Measurements from ENCODE around the gene DNAAF8. TPM values are rescaled to one million over a fixed set of nuclear protein-coding genes. Genes with fewer than 3 reads are reported as not detected.

The DNAAF8 gene
- 1 to 10 TPM; 1.8 to 3.1 (median 2.1) TPM for polyA plus RNA-seq (ENCODE audit: insufficient read length in 3 of 3)
- long read RNA-seq, donor 1, partial matches to known transcripts: 0 of 1 reads
- long read RNA-seq, donor 1, other reads (novel, unspliced or antisense): 0 of 1 reads
- long read RNA-seq, donor 2: 0 reads
- long read RNA-seq, donor 3: 0 reads
- long read RNA-seq, donor 4, partial matches to known transcripts: 0 of 1 reads
- long read RNA-seq, donor 4, other reads (novel, unspliced or antisense): 0 of 1 reads
- long read RNA-seq, donor 5: 0 reads
- long read RNA-seq, donor 6: 0 reads
- long read RNA-seq, donor 7: 0 reads
- long read RNA-seq, donor 8: 0 reads
- long read RNA-seq, donor 9: 0 reads
- long read RNA-seq, donor 10: 0 reads
- long read RNA-seq, donor 11: 0 reads
- long read RNA-seq, donor 12: 0 reads
- long read RNA-seq, donor 13: 0 reads
- long read RNA-seq, donor 14: 0 reads
- long read RNA-seq, donor 15: 0 reads
- long read RNA-seq, donor 16, partial matches to known transcripts: 39 of 44 reads
- long read RNA-seq, donor 16, other reads (novel, unspliced or antisense): 5 of 44 reads

DNA sequence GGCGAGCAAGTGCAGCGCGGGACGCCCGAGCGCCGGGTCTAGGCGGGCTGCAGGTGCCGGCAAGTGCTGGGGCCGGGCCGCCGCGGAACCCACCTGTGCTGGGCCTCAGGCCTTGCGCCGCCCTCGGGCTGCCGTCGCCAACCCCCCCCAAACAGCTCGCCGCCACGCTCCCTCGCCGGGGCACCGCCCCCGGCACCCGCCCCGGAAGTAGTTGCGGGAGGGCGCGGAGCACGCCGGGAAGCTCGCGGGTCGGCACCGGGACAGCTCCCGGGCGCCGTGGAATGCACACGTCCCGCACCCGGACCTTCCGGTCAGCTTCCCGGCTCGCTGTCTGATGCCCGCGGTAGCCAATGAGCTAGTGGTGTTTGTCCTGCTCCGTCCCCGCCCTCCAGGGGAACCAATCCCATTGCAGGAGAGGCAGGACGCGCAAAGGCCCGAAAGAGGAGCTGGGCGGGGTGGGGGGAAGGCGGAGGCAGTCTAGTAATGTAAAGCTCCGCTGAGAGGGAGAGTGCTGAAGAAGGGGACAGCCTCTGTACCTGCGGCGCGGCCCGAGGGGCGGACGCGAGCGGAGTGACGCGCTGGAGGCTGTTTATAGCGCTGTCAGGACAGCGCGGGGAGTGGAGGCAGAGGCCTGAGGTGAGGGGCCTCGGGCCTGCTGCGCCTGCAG, at the start of gene DNAAF8, which contains the start of gene ANKS3:
TSS of gene DNAAF8 (plus strand) at position 475 of the 667 bp plus-strand sequence. CDS start 1,978 bp downstream, outside the sequence.
TSS of gene ANKS3 (minus strand) at position 209 of the 667 bp plus-strand sequence. CDS start 4,122 bp downstream, outside the sequence.
- peak; percentile 77 to 95 (median 91) for DNase-seq (ENCODE audit: extremely low read depth in 1 of 11, low read depth in 9 of 11, low spot score in 4 of 11)

DNA sequence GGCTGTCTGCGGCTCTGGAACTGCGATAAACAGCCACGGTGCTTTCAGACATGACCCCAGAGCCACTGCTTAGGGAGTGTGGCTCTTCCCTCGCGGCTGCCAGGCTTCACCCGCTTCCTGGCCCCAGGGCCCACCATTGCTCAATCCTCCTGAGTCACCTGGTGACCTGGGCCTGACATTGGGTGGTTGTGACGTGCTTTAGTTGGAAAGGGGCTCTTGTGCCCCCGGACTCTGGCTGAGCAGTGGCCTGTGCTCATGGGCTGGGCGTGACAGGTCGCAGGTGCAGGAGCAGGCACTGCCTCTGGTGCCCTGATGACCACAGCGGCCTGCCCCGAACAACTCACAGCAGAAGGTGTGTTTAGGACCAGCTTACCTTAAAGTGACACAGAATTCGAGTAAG, 49.6 kb upstream of the DNAAF8 start:
- no peak for DNase-seq (ENCODE audit: extremely low read depth in 1 of 11, low read depth in 9 of 11, low spot score in 4 of 11)

DNA sequence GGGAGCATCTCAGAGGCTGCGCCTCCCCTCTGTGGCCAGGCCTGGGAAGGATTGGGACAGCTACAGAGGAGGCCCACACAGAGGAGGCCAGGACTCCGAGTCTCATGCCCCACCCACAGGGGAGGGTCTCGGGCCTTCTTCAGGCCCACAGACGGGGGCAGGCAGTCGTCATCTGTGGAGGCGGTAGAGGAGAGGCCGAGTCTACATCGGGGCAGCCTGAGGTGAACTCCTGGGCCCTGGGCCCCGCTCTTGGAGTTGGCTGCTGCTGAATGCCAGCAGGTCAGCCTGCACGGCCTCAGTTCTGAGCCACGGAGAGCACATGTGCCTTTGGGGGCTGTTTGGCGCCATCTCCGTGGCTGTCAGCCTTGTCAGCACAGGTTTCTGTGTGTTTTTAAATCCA, 49.0 kb upstream of the DNAAF8 start:
- no peak for DNase-seq (ENCODE audit: extremely low read depth in 1 of 11, low read depth in 9 of 11, low spot score in 4 of 11)

DNA sequence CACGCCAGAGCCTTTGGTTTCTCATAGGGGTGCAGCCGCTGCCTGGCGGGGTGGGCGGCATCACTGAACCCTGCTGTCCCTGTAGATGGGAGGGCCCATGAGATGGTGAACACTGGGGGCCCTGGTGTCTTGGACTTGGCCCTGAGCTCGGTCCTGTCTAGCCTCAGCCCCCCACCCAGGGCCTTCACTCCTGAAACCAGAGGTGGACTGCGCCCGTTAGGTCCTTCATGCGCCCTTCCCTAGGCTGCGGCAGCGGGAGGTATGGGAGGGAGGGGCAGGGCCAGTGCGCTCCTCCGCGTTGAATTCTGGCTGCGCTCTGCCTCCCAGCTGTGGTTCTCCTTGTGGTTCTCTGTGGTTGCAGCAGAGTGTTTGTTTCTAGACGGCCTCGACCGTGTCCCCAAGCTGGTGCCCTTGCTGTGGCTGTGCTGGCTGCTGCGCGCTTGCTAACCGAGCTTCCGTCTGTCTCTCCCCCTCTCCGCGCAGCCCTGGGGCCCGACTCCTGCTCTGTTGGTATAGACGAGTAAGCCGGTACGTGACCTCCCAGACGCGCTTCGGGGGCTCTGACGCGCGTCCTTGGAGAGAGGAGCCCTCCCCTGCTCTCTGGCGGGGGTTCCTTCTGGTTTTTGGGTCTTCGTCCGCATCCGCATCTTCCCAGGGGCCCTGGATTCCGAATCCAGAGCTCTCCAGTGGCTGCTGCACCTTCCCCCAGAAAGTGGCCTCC, 48.4 kb upstream of the DNAAF8 start:
- DNase-seq (ENCODE audit: extremely low read depth in 1 of 11, low read depth in 9 of 11, low spot score in 4 of 11): no peak

DNA sequence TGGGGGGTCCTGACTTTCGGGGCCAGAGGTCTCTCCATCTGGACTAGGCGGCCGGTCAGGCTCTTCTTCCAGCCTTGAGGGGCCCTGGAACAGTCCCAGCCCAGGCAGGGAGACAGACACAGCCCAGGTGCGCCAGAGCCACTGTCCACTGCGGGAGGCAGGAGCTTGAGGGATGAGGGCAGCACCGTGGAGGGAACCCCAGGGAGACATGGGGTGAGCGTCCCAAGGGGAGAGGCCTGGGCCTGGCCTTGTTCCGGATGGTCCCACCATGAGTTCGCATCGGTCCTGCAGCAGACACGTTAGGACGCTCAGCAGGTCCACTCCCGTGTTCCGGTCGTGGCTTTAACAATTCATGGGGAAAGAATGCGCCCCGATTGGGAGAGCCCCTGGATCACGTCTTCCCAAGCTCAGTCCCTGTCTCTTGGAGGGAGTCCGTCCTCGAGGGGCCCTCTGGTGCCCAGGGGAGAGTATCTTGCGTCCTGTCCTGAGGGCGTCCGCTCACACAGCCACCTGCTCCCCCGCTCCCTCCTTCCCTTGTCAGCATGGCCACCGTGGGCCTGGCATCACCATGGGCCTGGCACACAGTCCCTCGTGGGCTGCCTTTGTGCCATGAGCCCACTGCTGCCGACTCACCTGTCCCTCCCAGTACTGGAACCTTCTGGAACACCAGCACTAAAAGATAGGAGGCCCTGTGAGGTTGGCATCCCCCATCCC, 47.7 kb upstream of the DNAAF8 start:
- no peak for DNase-seq (ENCODE audit: extremely low read depth in 1 of 11, low read depth in 9 of 11, low spot score in 4 of 11)

DNA sequence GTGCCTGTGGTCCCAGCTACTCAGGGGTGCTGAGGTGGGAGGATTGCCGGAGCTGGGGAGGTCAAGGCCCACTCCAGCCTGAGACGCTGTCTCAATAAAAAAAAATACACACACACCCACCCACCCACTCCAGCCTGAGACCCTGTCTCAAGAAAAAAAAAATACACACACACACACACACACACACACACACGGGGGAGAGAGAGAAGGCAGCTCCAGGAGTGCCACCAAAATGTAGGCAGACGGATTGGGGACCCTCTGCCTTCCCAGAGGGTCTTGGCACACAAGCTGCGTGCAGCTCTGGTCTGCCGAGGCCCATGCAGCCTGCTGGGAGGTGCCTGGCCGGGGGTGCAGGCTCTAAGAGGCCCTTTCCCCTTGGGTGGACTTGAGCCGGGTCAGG, 46.9 kb upstream of the DNAAF8 start:
- no peak for DNase-seq (ENCODE audit: extremely low read depth in 1 of 11, low read depth in 9 of 11, low spot score in 4 of 11)

DNA sequence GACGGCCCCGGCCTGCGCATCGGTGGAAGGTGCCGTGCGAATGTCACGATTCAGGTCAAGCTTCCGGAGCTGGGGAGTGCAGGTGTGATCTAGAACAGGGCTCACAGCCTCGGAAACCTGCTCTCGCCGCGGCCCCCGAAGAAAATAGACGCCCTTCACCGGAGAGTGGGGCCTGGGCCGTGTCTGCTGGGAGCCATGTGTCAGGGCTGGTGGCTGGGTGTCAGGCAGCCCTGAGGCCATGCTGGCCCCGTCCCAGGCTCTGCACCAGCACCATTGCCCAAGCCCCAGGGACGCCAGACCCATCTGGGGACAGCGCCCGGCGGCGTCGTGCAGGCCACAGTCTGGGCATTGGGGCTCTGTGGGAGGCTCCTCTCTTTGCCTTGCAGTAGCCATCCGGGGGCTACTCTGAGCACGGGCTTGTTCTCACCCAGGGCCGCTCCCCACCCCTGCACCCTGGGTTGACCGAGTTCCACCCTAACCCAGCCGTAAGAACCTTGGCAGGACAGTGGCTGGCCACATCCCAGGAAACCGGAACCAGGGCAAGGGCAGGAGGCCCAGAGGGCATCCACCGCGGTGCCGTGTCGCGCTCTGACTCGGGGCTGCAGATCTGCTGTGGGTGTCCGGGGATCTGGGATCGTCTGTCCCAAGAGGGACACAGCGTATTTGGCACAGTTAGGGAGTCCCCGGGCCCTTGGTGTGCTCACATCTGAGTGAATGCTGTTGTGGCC, 46.2 kb upstream of the DNAAF8 start:
- DNase-seq (ENCODE audit: extremely low read depth in 1 of 11, low read depth in 9 of 11, low spot score in 4 of 11): no peak

DNA sequence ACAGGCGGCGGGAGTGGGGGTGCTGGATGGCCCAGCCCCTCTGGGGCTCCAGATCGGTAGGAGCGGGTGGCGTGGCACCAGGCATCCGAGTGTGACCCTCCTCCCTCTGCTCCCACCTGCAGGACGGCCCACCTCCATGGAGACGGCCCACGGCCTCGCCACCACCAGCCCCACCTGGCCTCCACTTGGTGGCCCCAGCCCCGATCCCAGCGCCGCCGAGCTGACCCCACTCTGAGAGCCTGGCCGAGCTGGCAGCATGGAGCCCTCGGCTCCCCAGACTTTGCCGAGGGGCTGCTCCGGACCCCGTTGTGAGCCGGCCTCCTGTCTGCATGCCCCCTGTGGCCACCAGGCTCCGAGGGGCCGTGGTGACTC, 45.7 kb upstream of the DNAAF8 start:
- DNase-seq (ENCODE audit: extremely low read depth in 1 of 11, low read depth in 9 of 11, low spot score in 4 of 11): no peak

DNA sequence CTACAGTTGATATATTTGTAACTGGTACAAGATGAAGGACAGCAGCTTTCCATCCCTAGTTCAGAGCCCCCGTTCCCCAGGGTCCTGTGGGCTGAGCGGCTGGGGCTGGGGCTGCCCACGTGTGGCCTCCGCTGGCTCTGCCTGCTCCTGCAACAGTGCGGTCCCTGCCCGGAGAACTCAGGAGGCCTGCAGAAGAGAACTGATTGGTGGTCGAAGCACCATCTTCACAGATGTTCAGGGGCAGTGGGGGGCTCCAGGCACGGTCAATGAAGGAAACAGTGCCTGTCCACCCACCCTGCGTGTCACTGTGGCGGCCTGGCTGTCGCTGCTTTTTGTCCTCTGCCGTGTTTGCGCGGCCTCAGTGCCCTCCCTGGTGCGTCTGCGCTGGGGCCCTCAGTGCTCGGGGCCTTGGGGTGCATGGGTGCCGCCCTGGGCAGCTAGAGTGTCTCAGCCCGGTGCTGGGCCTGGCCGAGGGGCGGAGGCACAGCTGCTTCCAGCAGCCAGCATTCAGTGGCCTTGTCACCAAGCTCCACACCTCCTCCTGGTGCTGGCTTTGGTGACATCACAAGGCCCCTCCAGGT, 45.2 kb upstream of the DNAAF8 start:
- no peak for DNase-seq (ENCODE audit: extremely low read depth in 1 of 11, low read depth in 9 of 11, low spot score in 4 of 11)

DNA sequence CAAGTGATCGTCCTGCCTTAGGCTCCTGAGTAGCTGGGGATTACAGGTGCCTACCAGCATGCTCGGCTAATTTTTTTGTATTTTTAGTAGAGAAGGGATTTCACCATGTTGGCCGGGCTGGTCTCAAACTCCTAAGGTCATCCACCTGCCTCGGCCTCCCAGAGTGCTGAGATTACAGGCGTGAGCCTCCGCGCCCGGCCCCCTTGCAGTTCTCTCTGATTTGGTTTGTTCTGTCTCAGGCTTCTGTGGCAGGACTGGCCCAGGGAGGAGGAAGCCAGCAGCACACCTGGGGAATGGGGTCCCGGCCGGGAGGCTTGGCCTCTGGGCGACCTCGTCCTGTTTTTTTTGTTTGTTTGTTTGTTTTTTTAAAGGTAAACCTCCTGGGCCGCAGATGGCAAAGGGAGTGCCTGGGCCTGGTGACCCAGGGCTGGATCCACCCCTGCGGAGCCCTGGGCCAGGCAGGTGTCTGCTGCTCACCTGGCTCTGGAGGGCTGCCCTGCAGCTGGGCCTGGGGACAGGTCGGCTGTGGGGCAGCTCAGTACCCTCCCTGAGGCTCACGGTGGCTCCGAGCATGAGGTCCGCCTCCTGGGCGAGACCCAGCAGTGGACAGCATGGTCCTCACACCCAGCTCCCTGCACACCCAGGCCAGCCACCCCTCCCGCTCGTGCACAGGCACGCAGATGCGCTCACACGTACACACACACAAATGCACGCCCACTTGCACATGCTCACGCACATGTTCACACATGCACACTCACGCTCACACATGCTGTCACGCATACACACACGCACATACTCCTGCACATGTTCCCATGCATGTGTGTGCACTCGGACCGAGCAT, 44.3 kb upstream of the DNAAF8 start:
- DNase-seq (ENCODE audit: extremely low read depth in 1 of 11, low read depth in 9 of 11, low spot score in 4 of 11): no peak

DNA sequence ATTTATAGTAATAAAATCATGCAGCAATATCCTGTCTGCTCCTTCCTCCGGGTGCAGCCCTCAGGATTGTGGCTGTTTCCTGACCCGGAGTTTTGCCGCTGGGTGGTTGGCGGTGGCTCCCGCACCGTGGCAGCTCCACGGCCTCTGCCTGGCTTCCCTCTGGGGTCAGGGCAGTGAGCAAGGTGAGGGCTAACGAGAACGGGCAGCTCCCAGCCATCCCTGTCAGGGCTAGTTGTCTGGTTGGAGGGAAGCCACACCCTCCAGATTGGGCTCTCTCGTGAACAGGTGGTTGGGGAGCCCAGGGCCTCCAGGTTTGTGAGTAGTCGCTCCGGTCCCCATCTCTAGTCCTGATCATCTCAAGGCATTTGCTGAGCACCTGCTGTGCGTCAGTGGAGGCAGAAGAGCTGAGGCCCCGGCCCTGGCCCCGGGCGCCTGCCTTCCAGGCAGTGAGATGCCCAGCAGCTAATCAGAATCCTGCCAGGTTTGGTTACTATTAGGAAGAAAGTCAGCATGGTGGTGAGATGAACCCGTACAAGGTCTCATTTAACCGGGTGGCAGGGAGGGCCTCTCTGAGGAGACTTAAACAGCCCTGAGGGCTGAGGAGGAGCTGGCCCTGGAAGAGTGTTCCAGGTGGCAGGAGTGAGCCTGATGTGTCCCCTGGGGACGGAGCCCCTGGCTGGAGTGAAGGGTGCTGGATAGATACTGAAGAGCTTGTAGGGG, 43.2 kb upstream of the DNAAF8 start:
- DNase-seq (ENCODE audit: extremely low read depth in 1 of 11, low read depth in 9 of 11, low spot score in 4 of 11): no peak

DNA sequence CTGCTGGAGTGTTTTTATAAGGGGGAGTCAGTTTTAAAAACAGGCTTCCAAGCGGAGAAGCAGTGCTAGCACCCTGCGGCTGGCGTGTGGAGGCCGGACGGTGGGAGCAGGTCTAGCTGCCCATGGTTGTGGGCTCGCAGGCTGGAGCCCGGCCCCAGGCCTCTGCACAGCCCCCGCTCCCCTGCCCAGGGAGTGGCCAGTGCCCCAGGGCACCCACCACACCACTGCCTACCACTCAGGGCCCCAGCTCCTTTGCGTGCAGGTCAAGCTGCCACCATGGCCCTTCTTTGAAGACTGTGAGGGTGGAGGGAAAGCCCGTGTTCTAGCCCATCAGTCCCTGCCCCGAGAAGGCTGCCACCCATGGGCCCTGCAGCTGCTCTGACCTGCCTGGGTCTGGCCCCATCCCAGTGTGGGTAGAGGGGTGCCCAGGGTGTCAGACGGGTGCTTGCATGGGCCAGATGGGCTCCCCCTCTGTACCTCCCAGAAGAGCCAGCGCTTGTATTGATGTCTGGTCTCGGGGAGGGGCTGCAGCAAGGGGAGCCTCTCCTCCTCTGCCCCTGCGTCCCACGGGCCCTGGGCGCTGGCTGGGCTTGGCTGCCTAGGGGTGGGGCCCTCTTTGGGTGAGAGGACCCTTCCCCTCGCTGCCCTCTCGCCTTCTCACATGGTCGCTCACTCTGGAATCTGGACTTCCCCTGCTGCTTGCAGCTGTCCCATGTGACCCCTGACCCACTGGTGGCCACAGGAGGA, 42.5 kb upstream of the DNAAF8 start:
- no peak for DNase-seq (ENCODE audit: extremely low read depth in 1 of 11, low read depth in 9 of 11, low spot score in 4 of 11)

DNA sequence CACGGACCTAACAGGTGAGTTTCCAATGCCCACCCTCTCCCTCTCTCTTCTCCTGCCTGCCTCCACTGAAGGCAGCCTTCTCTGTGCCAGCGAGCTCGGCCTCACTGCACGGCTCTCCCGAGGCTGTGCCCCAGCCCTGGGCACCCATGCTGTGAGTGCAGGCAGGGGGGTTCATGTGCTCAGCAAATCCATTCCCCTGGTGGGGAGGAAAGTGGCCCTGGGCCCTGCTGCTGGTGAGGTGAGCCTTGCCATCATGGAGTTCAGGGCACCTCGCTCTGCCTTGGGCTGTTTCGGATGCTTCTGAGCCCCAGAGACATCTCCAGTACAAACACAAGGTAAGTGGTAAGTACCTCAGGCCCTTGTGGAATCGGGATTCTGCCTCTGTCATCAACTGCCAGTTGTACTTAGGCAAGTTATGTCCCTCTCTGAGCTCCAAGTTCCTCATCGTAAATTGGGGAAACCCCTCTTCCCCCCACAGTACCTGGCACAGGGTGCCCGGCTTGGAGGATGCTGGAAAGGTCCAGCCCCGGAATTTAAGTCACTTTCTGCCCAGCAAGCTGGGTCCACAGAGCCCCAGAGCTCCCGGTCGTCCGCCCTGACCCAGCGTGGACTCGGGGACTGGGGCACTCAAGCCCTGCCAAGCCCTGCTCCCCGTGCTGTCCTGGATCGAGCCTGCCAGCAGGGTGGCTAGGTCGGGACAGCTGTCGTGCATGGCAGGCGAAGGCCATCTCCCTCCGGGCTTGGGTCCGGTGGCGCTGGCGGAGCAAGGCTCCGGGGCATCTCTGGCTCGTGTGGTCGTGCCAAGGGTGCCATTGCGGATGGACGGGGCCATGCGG, 41.7 kb upstream of the DNAAF8 start:
- DNase-seq (ENCODE audit: extremely low read depth in 1 of 11, low read depth in 9 of 11, low spot score in 4 of 11): no peak

DNA sequence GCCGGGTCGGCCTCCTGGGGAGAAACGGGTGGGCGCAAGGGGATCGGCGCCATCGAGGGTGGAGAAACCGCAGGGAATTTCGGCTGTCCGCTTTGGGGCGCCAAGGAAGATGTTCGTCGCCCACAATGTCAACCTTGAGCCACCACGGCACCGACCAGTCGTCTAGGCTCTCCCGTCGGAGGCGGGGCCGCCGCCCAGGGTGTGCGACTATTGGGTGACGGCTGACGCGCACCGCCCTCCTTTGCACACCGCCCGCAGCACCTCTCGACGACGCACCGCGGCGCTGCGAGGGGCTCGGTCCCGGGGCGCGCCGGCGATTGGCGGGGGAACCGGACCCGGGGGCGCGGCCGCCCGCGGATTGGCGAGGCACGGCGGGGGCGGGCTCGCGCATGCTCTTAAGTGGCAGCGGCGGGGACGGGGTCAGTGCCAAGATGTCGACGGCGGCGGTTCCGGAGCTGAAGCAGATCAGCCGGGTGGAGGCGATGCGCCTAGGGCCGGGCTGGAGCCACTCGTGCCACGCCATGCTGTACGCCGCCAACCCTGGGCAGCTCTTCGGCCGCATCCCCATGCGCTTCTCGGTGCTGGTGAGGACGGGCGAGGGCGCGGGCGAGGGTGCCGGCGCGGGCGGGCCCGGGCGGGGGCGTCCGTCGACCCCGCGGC, 40.9 kb upstream of the DNAAF8 start, which contains the start of gene NUDT16L1:
TSS of gene NUDT16L1 (plus strand) at position 267 of the 660 bp plus-strand sequence. CDS start at position 432, 165 bp downstream.
- peak; percentile 81 to 97 (median 94) for DNase-seq (ENCODE audit: extremely low read depth in 1 of 11, low read depth in 9 of 11, low spot score in 4 of 11)
